ENCODE data around the gene TROAP.
"Not testable (repeated sequence)": the region's sequence is repeated elsewhere in the genome, so short reads cannot be mapped to it uniquely, and the experiment has no call there.

Gene TROAP

DNA sequence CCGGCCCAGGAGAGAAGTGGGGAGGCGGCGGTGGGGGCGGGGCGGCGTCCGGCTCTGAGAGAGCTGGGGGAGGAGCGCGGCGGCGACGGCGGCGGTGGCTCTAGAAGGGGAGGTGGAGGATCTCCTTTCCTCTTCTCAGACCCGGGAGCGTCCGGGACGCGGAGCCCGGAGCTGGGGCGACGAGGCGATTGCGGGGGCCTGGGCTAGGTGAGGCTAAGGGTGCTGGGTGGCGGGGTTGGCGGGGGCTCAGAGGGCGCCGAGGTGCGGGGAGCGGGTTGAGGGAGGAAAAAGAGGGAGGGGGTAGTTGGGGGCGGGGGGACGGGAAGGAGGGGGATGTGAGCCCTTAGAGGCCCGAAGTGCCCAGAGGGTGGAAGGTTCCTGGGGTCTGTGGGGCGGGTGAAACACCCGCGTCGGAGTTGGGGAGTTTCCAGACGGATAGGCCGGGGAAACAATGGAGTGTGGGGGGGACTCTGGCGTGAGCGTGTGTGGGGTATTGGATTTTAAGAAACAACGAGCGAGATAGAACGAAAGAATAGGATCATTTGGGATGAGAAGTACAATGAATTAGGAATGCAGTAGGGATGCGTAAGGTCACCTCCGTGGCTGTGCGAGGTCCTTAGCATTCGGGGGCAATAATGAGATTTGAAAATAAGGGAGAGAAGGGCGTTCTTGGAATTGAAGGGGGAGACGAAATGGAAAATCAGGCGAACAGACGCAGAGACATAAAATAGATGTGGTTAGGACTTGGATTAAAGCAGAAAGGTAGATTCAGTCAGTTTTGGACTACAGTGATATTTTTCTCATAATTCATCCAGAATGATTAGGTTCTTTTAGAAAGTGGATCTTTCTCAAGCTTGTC is 44.6 kb downstream of the TROAP start, which contains the start of gene SPATS2:
SPATS2 (plus strand) TSS at position 82 of the 859 bp plus-strand sequence. CDS start 93,551 bp downstream, outside the sequence.
- no peak for DNase-seq (ENCODE audit: low read depth in 3 of 3)

DNA sequence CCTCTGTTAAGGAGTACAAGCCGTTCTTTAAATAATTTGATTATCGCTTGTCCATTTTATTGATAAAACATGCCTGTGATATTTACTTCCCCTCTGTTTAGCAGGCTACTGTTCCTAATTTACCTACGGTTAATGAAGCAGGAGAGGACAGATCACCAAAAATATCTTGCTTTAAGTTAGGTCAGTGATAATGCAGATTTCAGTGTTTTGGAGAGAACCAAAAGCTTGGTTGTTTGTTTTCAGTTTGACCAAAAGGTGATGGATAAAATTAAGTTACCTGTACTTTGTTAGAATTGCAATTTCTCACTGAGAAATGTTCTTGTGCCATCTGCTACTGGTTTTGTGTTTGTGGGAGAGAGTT is 45.2 kb downstream of the TROAP start:
- DNase-seq (ENCODE audit: low read depth in 3 of 3): no peak

DNA sequence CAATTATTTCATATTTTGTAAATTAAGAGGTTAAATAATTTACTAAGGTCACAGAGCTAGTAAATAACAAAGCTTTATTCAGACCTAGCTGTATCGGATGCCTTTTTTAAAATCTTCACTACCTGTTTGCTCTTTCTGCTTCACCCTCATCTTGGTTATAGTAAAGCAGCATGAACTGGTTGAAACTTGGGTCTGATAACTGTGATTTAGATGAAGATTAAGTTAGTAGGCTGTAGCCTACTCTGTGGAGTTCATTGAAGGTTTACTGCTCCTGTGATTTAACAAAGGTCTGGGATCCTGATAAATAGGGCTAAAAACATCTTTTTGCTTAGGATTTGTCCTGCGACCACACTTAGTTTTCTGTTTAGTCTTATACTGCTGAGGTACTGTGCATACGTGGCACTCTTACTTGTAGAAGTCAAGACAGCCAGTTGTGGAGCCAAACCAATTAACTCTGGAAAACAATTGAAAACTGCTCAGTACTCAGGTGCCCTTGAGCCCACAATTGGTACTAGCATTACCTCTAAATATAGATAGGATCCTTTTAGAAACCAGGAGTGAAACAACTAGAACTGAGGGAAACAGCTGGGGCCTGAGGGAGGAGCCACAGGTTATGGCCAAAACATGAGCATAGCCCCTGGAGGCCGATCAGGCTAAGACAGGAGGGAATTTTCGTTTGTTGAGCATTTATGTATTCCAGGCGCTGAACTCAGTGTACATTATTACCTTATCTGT is 46.5 kb downstream of the TROAP start:
- DNase-seq (ENCODE audit: low read depth in 3 of 3): no peak

DNA sequence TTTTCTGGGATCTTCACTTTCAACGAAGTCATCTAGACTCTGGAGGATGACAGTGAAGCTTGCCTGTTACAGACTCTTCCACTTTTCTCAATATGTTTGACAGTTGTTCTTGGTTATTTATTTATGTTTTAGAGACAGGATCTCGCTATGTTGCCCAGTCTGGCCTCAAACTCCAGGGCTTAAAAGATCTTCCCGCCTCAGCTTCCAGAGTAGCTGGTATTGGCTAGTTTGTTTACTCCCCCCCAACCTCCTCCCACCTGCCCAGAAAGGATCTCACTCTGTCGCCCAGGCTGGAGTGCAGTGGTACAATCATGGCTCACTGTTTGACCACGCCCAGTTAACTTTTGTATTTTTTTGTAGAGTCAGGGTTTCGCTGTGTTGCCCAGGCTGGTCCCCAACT is 47.5 kb downstream of the TROAP start:
- no peak for DNase-seq (ENCODE audit: low read depth in 3 of 3)

DNA sequence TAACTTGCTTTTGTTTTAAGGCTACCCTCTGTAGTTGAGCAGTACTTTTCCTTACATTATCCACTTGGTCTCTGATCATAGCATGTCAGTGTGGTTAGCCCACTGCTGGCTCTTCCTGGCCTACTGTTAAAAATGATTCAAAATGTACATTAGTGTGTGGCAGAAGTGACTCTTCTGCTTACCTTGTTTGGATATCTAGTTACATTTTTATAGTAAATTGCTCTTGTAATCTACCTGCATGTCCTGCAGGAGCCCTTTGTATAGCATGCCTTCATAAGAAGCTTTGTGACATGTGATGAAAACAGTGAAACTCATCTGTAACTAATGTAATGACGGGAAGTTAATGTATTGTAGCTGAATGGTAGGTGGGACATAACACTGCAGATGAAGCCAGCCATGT is 52.4 kb downstream of the TROAP start:
- no peak for DNase-seq (ENCODE audit: low read depth in 3 of 3)

DNA sequence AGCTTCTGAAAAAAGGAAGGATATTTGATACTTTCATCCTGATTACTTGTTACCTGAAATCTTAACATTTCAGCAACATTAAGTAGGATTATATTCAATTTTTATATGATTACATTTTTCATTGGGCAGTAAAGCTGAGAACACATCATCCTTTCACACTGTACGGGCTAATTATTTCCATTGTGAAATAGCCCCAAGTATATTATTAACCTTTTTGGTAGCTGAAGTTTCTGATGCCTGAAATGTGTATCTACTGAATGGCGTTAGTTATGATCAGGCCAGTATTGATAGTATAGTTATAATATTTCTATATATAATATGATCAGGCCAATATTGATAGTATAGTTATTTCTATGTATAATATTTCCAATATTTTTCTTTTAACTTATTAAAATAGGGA is 54.3 kb downstream of the TROAP start:
- DNase-seq (ENCODE audit: low read depth in 3 of 3): no peak

DNA sequence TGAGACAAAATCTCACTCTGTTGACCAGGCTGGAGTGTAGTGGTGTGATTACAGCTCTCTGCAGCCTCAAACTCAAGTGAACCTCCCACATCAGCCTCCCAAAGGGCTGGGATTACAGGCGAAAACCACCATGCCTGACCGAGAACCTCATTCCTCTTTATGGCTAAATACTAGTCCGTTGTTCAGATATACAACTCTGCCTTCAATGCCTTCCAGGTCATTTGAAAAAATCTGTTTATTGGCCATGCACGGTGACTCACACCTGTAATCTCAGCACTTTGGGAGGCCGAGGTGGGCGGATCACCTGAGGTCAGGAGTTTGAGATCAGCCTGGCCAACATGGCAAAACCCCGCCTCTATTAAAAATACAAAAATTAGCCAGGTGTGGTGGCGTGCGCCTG is 57.1 kb downstream of the TROAP start:
- not testable (repeated sequence) for DNase-seq (ENCODE audit: low read depth in 3 of 3)
